Panc1 (cell line): ENCODE data around the gene VSX1. TPM values are rescaled to one million over a fixed set of nuclear protein-coding genes. Genes with fewer than 3 reads are reported as not detected.

Experiments
- ATAC-seq: fragments of 200-7000 bp; cut with Tn5 transposase; 2 replicates; pipeline ENCODE4 v1.9.1; 2020; ENCODE audit warnings: mild to moderate bottlenecking, moderate library complexity
- BruUV-seq: library from RNA; stranded (reverse); fragments of 400-500 nt; replicated peaks from 2 replicates; lab custom pipeline; 2021; lab: Mats Ljungman, UMichigan
- CTCF ChIA-PET: fragments of 300-600 bp; sonication (Branson Sonifier 250); formaldehyde crosslinking; loops from one replicate; lab custom pipeline; 2022; ENCODE audit warnings: antibody characterized with exemption; lab: Charles Lee
- POLR2A ChIA-PET: fragments of 300-600 bp; sonication (Branson Sonifier 250); formaldehyde crosslinking; loops from one replicate; lab custom pipeline; 2022; ENCODE audit warnings: antibody characterized with exemption; lab: Charles Lee
- DNase-seq: peaks from one replicate; pipeline ENCODE4 v3.0.0-alpha.2; 2010; ENCODE audit warnings: low read depth, low spot score
- H3K27ac ChIP-seq: 2 replicates; pipeline ENCODE4 v1.5.1; 2011; ENCODE audit warnings: mild to moderate bottlenecking, low read length, inconsistent platforms
- H3K27me3 ChIP-seq: fragments of 200-500 bp; sonication (Bioruptor generic); 2 replicates; pipeline ENCODE4 v1.6.0; 2014; ENCODE audit warnings: low read length, inconsistent platforms; ENCODE audit not compliant: control insufficient read depth, insufficient read depth
- H3K36me3 ChIP-seq: fragments of 200-500 bp; sonication (Bioruptor generic); 2 replicates; pipeline ENCODE4 v1.5.1; 2014; ENCODE audit warnings: inconsistent platforms, mild to moderate bottlenecking, low read length, moderate library complexity; ENCODE audit not compliant: control insufficient read depth, insufficient read depth
- H3K4me1 ChIP-seq: 2 replicates; pipeline ENCODE4 v1.5.1; 2011; ENCODE audit warnings: inconsistent platforms, mild to moderate bottlenecking, low read length, moderate library complexity; ENCODE audit not compliant: control insufficient read depth, insufficient read depth
- H3K4me3 ChIP-seq, 2 experiments: 2 replicates each; pipeline ENCODE4 v1.5.1; 2011 to 2012; ENCODE audit warnings: low read depth in 2 of 2, low read length in 2 of 2, mild to moderate bottlenecking in 2 of 2, inconsistent platforms in 1 of 2, moderate library complexity in 1 of 2
- H3K9me3 ChIP-seq: fragments of 200-500 bp; sonication (Bioruptor generic); 2 replicates; pipeline ENCODE4 v1.5.1; 2014; ENCODE audit warnings: low read depth, mild to moderate bottlenecking, inconsistent platforms, low read length, moderate library complexity; ENCODE audit not compliant: control insufficient read depth, insufficient read depth
- POLR2AphosphoS5 ChIP-seq: IDR thresholded peaks from 2 replicates; pipeline ENCODE4 v1.6.1; 2012; ENCODE audit warnings: mild to moderate bottlenecking, low read depth, low read length, moderate library complexity
- SIN3A ChIP-seq: IDR thresholded peaks from 2 replicates; pipeline ENCODE4 v1.6.1; 2012; ENCODE audit warnings: low read depth, mild to moderate bottlenecking, low read length, moderate library complexity, borderline replicate concordance; ENCODE audit not compliant: insufficient read depth
- TCF7L2 ChIP-seq: IDR thresholded peaks from 2 replicates; pipeline ENCODE4 v1.6.1; 2011; ENCODE audit warnings: mild to moderate bottlenecking, low read depth, low read length, inconsistent platforms
- in situ Hi-C: cut with HindIII; loops from 2 replicates; pipeline ENCODE4 v1.10.0; 2016; ENCODE audit warnings: low sequenced_read_pairs, low pct_unique_long_range_greater_than_20kb
- intact Hi-C: fragments of 100-400 bp; cut with micrococcal nuclease; formaldehyde crosslinking; loops from one replicate; pipeline ENCODE4 v1.10.0; 2022; ENCODE audit not compliant: unreplicated experiment
- total RNA-seq: library from RNA; stranded (reverse); gene quantifications from one replicate; pipeline ENCODE4 v1.2.1, GENCODE V29; 2021; ENCODE audit not compliant: unreplicated experiment
- TF ChIP-seq, protein P1 (sequence below), 2 experiments: IDR thresholded peaks; 2 replicates each; pipeline ENCODE4 v1.6.1; 2011 to 2012; ENCODE audit warnings: low read depth in 2 of 2, control low read depth in 1 of 2, low read length in 1 of 2, mild to moderate bottlenecking in 1 of 2, moderate library complexity in 1 of 2; ENCODE audit not compliant: insufficient read depth in 1 of 2
- TF ChIP-seq, protein P2 (sequence below): fragments of 450-650 bp; IDR thresholded peaks from 2 replicates; pipeline ENCODE4 v1.5.1; 2017; ENCODE audit warnings: mild to moderate bottlenecking

VSX1 gene
- total RNA-seq, 1 experiment from 2014 or later = 0.21 TPM

DNA sequence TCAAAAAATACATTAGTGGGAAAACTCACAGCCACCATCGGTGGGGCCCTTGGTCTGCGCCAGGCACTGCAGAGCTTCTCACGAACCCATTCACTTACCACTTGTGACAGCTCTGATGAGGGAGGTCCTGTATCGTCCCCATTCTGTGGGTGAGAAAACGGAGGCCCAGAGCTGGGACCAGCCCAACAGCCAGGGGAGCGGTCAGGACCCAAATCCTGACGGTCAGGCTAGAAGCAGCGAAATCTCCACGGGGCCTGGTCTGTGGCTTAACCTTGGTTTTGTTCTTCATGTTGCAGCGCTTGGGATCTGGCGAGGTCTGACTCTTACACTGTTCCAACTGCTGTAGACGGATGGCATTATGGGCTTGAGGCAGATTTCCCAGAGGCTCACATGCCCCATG is 7.7 kb upstream of the VSX1 start (continued):
- no peak for TF ChIP-seq TCF7L2

DNA sequence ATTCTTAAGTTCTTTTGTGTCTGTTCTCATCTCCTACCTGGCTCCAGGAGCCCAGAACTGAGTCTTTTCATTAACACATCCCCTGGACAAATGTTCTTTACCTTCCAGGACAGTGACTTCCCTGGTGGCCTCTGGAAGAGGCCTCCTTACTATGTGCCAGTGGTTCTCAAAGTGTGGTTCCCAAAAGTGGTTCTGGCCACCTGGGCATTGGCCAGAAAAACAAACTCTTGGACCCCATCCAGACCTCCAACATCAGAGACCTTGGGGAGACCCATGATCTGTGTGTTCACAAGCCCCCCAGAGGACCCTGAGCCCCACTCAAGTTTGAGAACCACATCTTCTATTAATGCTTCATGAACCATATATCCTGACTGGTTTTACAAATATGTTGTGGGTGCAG is 7.2 kb upstream of the VSX1 start:
- CTCF ChIA-PET = no interaction called here
- Histone ChIP-seq H3K27me3 (no peaks in the 10 kb centered on the region; the same call in 1 of the 2 replicates), H3K27ac (no peak overlapping the region), H3K4me3 (no peak overlapping the region), H3K4me1 (peaks cover 9% of the 10 kb centered on the region), H3K9me3 (no peaks in the 10 kb centered on the region), H3K36me3 (no peaks in the 10 kb centered on the region)
- POLR2A ChIA-PET = no interaction called here
- no peak for ATAC-seq
- no peak for DNase-seq
- TF ChIP-seq, protein P1, sequence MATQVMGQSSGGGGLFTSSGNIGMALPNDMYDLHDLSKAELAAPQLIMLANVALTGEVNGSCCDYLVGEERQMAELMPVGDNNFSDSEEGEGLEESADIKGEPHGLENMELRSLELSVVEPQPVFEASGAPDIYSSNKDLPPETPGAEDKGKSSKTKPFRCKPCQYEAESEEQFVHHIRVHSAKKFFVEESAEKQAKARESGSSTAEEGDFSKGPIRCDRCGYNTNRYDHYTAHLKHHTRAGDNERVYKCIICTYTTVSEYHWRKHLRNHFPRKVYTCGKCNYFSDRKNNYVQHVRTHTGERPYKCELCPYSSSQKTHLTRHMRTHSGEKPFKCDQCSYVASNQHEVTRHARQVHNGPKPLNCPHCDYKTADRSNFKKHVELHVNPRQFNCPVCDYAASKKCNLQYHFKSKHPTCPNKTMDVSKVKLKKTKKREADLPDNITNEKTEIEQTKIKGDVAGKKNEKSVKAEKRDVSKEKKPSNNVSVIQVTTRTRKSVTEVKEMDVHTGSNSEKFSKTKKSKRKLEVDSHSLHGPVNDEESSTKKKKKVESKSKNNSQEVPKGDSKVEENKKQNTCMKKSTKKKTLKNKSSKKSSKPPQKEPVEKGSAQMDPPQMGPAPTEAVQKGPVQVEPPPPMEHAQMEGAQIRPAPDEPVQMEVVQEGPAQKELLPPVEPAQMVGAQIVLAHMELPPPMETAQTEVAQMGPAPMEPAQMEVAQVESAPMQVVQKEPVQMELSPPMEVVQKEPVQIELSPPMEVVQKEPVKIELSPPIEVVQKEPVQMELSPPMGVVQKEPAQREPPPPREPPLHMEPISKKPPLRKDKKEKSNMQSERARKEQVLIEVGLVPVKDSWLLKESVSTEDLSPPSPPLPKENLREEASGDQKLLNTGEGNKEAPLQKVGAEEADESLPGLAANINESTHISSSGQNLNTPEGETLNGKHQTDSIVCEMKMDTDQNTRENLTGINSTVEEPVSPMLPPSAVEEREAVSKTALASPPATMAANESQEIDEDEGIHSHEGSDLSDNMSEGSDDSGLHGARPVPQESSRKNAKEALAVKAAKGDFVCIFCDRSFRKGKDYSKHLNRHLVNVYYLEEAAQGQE (IDR thresholded peaks at IDR 0.05; ENCODE audit: insufficient read depth in 1 of 2, low read depth in 2 of 2, low read length in 1 of 2) = no peak
- TF ChIP-seq TCF7L2 (no peak), POLR2AphosphoS5 (no peak), SIN3A (no peak)
- TF ChIP-seq, protein P2, sequence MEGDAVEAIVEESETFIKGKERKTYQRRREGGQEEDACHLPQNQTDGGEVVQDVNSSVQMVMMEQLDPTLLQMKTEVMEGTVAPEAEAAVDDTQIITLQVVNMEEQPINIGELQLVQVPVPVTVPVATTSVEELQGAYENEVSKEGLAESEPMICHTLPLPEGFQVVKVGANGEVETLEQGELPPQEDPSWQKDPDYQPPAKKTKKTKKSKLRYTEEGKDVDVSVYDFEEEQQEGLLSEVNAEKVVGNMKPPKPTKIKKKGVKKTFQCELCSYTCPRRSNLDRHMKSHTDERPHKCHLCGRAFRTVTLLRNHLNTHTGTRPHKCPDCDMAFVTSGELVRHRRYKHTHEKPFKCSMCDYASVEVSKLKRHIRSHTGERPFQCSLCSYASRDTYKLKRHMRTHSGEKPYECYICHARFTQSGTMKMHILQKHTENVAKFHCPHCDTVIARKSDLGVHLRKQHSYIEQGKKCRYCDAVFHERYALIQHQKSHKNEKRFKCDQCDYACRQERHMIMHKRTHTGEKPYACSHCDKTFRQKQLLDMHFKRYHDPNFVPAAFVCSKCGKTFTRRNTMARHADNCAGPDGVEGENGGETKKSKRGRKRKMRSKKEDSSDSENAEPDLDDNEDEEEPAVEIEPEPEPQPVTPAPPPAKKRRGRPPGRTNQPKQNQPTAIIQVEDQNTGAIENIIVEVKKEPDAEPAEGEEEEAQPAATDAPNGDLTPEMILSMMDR = no peak
- in situ Hi-C loops (no loop called here), intact Hi-C loops (no loop called here)
- BruUV-seq = no TSS peak

DNA sequence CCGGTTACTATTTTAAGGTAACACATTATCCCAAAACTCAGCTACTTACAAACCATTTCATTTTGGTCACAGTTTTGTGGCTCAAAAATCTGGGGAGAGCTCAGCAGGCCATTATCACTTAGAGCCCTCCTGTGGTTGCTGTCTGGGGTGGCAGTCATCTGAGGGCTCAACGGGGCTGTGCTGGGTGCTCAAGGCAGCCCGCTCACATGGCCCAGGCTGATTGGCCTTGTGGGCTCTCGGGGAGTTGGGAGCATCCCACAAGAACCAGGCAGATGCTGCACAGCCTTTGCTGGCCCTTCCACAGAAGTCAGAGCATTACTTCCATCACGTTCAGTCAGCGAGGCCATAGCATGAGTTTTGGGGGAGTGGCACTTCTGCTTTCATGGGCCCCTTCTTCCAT is 6.3 kb upstream of the VSX1 start:
- ATAC-seq = no peak
- Histone ChIP-seq H3K27ac (no peak overlapping the region), H3K4me3 (no peak overlapping the region), H3K9me3 (no peaks in the 10 kb centered on the region), H3K36me3 (no peaks in the 10 kb centered on the region), H3K4me1 (peaks cover 14% of the 10 kb centered on the region), H3K27me3 (no peaks in the 10 kb centered on the region; the same call in 1 of the 2 replicates)
- no peak for DNase-seq
- TF ChIP-seq SIN3A (no peak), POLR2AphosphoS5 (no peak), TCF7L2 (no peak)
- TF ChIP-seq, protein P2 = no peak
- TF ChIP-seq, protein P1 (IDR thresholded peaks at IDR 0.05; ENCODE audit: insufficient read depth in 1 of 2, low read depth in 2 of 2, low read length in 1 of 2) = no peak
- no TSS peak for BruUV-seq
- ChIA-PET CTCF (no interaction called here), POLR2A (no interaction called here)
- intact Hi-C loops = no loop called here
- in situ Hi-C loops = no loop called here
